GM23338 (cell line): ENCODE results near the gene TMEM269.
"Not testable (repeated sequence)": the region's sequence is repeated elsewhere in the genome, so short reads cannot be mapped to it uniquely, and the experiment has no call there.

Experiments used
- CREB1 ChIP-seq: fragments of 250-450 bp; sonication (Bioruptor Pico); IDR thresholded peaks from 2 replicates; pipeline ENCODE4 v1.5.0; 2020; ENCODE audit warnings: low read depth, mild to moderate bottlenecking, moderate library complexity
- EZH2 ChIP-seq: fragments of 200-600 bp; sonication (generic); IDR thresholded peaks from one replicate; pipeline ENCODE4 v1.8.0; 2017; ENCODE audit warnings: antibody characterized with exemption, mild to moderate bottlenecking, low read depth; ENCODE audit not compliant: unreplicated experiment
- EZH2phosphoT487 ChIP-seq: fragments of 200-600 bp; sonication (generic); IDR thresholded peaks from one replicate; pipeline ENCODE4 v1.8.1; 2018; ENCODE audit warnings: antibody characterized with exemption; ENCODE audit not compliant: unreplicated experiment
- POLR2AphosphoS5 ChIP-seq: IDR thresholded peaks from 2 replicates; pipeline ENCODE4 v1.6.1; 2016; ENCODE audit warnings: antibody characterized with exemption, low read depth
- ZNF331 ChIP-seq: fragments of 250-450 bp; sonication (Bioruptor Pico); IDR thresholded peaks from 2 replicates; pipeline ENCODE4 v1.5.0; 2020; ENCODE audit warnings: low read depth, mild to moderate bottlenecking, moderate library complexity
- TF ChIP-seq, protein P1 (sequence below), 2 experiments: fragments of 200-600 bp in 1 of 2; sonication (generic) in 1 of 2; conservative IDR thresholded peaks; 2 replicates each; pipeline versions ENCODE4 v1.5.1 to v1.6.1; 2016 to 2017; ENCODE audit warnings: antibody characterized with exemption in 2 of 2, low read depth in 2 of 2, mild to moderate bottlenecking in 2 of 2, moderate library complexity in 1 of 2
- TF ChIP-seq, protein P2 (sequence below): IDR thresholded peaks from one replicate; pipeline ENCODE4 v1.6.1; 2018; ENCODE audit warnings: antibody characterized with exemption; ENCODE audit not compliant: unreplicated experiment
- TF ChIP-seq, protein P3 (sequence below): IDR thresholded peaks from 2 replicates; pipeline ENCODE4 v1.6.1; 2016; ENCODE audit warnings: antibody characterized with exemption

DNA sequence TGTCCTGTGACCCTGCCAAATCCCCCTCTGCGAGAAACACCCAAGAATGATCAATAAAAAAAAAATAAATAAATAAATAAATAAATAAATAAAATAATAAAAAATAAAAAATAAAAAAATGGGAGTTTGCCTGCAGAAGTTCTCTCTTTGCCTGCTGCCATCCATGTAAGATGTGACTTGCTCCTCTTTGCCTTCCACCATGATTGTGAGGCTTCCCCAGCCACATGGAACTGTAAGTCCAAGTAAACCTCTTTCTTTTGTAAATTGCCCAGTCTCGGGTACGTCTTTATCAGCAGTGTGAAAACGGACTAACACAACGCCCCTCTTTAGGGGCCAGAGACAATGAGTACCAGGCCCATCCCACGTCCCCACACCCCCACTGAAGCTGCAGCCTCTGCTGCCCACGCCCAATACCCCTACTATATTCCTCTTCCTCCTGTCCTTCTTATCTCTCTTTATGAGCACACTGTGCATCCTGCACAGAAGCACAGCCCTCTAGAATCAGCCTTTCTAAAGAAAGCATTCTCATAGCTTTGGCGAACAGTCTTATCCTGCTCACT lies 33.2 kb upstream of the TMEM269 start:
- TF ChIP-seq, protein P1, sequence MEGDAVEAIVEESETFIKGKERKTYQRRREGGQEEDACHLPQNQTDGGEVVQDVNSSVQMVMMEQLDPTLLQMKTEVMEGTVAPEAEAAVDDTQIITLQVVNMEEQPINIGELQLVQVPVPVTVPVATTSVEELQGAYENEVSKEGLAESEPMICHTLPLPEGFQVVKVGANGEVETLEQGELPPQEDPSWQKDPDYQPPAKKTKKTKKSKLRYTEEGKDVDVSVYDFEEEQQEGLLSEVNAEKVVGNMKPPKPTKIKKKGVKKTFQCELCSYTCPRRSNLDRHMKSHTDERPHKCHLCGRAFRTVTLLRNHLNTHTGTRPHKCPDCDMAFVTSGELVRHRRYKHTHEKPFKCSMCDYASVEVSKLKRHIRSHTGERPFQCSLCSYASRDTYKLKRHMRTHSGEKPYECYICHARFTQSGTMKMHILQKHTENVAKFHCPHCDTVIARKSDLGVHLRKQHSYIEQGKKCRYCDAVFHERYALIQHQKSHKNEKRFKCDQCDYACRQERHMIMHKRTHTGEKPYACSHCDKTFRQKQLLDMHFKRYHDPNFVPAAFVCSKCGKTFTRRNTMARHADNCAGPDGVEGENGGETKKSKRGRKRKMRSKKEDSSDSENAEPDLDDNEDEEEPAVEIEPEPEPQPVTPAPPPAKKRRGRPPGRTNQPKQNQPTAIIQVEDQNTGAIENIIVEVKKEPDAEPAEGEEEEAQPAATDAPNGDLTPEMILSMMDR (conservative IDR thresholded peaks at IDR 0.05; ENCODE audit: low read depth in 2 of 2), result not testable (repeated sequence)
- TF ChIP-seq EZH2; EZH2phosphoT487; POLR2AphosphoS5; CREB1 (CRISPR knock-in tag); ZNF331 (CRISPR knock-in tag): not testable (repeated sequence)
- TF ChIP-seq, protein P2, sequence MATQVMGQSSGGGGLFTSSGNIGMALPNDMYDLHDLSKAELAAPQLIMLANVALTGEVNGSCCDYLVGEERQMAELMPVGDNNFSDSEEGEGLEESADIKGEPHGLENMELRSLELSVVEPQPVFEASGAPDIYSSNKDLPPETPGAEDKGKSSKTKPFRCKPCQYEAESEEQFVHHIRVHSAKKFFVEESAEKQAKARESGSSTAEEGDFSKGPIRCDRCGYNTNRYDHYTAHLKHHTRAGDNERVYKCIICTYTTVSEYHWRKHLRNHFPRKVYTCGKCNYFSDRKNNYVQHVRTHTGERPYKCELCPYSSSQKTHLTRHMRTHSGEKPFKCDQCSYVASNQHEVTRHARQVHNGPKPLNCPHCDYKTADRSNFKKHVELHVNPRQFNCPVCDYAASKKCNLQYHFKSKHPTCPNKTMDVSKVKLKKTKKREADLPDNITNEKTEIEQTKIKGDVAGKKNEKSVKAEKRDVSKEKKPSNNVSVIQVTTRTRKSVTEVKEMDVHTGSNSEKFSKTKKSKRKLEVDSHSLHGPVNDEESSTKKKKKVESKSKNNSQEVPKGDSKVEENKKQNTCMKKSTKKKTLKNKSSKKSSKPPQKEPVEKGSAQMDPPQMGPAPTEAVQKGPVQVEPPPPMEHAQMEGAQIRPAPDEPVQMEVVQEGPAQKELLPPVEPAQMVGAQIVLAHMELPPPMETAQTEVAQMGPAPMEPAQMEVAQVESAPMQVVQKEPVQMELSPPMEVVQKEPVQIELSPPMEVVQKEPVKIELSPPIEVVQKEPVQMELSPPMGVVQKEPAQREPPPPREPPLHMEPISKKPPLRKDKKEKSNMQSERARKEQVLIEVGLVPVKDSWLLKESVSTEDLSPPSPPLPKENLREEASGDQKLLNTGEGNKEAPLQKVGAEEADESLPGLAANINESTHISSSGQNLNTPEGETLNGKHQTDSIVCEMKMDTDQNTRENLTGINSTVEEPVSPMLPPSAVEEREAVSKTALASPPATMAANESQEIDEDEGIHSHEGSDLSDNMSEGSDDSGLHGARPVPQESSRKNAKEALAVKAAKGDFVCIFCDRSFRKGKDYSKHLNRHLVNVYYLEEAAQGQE, result not testable (repeated sequence)
- TF ChIP-seq, protein P3, sequence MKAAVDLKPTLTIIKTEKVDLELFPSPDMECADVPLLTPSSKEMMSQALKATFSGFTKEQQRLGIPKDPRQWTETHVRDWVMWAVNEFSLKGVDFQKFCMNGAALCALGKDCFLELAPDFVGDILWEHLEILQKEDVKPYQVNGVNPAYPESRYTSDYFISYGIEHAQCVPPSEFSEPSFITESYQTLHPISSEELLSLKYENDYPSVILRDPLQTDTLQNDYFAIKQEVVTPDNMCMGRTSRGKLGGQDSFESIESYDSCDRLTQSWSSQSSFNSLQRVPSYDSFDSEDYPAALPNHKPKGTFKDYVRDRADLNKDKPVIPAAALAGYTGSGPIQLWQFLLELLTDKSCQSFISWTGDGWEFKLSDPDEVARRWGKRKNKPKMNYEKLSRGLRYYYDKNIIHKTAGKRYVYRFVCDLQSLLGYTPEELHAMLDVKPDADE, result not testable (repeated sequence)
